Measurements from ENCODE around the gene DNMBP. TPM values are rescaled to one million over a fixed set of nuclear protein-coding genes. Genes with fewer than 3 reads are reported as not detected.
A peak's percentile ranks its signal among the peaks of the same experiment; 100 is the strongest.

The DNMBP gene
- total and polyA plus RNA-seq, 8 donors, result 8.5 to 44.6 (median 34.7) TPM

DNA sequence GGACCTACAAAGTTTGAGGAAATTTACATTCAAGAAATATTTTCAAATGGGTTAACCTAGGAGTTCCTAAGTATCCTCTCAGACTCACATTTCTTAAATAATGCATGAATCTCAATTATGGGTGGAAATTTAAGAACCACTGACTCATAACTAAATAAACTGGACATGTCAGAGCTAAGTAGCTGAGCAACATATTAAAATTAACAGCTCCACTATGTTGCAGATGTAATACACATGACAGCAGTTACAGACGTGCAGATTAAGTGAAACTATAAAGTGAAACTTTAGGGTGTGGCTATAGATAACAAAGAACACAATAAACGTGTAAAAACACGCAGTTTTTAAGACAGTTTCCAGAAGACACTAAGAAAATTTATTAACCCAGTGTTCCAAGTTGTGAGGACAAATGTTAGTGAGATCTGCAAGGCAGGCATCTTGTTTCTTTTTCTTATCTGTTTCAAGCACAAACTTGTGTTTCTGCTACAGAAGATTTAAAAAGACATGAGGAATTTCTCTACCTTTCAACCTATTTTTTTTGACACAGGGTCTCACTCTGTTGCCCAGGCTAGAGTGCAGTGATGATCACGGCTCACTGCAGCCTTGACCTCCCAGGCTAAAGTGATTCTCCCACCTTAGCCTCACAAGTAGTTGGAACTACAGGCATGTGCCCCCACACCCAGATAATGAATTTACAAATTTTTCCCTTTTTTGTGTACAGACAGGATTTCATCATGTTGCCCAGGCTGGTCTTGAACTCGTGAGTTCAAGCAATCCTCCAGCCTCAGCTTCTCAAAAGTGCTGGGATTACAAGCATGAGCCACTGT lies 25.3 kb downstream of the DNMBP start:
- no peaks in the 10 kb centered on the region for H3K27me3 ChIP-seq
- peaks cover 0 to 8% (median 5%) of the 10 kb centered on the region in 4 donors for H3K36me3 ChIP-seq
- intact Hi-C loops (cut with DNase I; ENCODE audit: low total_unique reads), result no loop called here
- no peak overlapping the region for H3K4me3 ChIP-seq
- H3K4me1 ChIP-seq, result peaks cover 6 to 46% (median 24%) of the 10 kb centered on the region in 4 donors
- 41 to 52% (median 43%) methylated on average over 5 of the region's 5 CpGs for WGBS, 5 donors
- TF ChIP-seq POLR2AphosphoS5 (IDR thresholded peaks at IDR 0.05) (no peak), POLR2A (IDR thresholded peaks at IDR 0.05) (no peak), EP300 (IDR thresholded peaks at IDR 0.05) (no peak)
- TF ChIP-seq, protein P1, sequence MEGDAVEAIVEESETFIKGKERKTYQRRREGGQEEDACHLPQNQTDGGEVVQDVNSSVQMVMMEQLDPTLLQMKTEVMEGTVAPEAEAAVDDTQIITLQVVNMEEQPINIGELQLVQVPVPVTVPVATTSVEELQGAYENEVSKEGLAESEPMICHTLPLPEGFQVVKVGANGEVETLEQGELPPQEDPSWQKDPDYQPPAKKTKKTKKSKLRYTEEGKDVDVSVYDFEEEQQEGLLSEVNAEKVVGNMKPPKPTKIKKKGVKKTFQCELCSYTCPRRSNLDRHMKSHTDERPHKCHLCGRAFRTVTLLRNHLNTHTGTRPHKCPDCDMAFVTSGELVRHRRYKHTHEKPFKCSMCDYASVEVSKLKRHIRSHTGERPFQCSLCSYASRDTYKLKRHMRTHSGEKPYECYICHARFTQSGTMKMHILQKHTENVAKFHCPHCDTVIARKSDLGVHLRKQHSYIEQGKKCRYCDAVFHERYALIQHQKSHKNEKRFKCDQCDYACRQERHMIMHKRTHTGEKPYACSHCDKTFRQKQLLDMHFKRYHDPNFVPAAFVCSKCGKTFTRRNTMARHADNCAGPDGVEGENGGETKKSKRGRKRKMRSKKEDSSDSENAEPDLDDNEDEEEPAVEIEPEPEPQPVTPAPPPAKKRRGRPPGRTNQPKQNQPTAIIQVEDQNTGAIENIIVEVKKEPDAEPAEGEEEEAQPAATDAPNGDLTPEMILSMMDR (IDR thresholded peaks at IDR 0.05), result no peak
- peak overlapping the region in 3 of 5 donors; percentile 42 to 78 (median 70) for H3K27ac ChIP-seq
- H3K9me3 ChIP-seq, result no peaks in the 10 kb centered on the region
- DNase-seq, result no peak

DNA sequence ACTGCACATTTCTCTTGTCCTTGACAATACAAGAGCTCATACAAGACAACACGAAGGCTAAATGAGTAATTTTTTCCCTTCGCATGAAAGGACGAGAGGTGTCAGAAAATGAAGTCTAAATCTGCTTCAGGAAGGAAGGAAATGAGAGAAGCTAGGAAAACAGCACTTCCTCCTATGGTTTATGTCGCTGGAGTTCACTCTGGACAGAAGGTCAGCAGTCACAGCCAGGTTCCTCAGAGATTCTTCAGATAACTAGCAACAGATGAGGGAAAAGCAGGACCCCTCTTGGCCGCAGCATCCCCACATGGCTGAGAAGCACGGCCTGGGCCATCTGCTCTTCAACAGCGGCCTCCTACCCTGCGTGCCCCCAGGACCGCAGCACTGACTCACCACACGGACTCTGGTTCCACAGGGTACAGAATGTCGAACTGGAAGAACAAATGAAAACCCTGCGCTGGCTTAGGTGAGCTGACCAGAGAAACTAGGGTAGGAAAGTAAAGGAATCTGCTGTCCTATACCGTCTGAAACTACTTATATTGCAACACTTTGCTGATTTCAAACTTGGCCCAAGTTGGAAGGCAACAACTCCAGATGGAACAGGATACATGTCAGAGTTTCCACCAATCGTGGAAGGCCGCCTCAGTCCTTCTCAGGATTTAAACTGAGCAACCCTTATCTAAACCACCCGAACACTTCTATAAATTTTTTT lies 26.3 kb downstream of the DNMBP start:
- 66 to 77% (median 72%) methylated on average over 15 to 16 of the region's 16 CpGs for WGBS, 5 donors
- Histone ChIP-seq H3K36me3 (no peaks in the 10 kb centered on the region), H3K27ac (peak overlapping the region; percentile 42 to 78 (median 52)), H3K4me1 (peaks cover 6 to 46% (median 25%) of the 10 kb centered on the region in 4 donors), H3K4me3 (no peak overlapping the region), H3K9me3 (no peaks in the 10 kb centered on the region), H3K27me3 (no peaks in the 10 kb centered on the region)
- TF ChIP-seq POLR2AphosphoS5 (IDR thresholded peaks at IDR 0.05) (no peak), EP300 (IDR thresholded peaks at IDR 0.05) (no peak), POLR2A (IDR thresholded peaks at IDR 0.05) (no peak)
- TF ChIP-seq, protein P1 (IDR thresholded peaks at IDR 0.05), result no peak
- DNase-seq, result peak in 1 of 2 donors; percentile 69
- intact Hi-C loops (cut with DNase I; ENCODE audit: low total_unique reads), result no loop called here

DNA sequence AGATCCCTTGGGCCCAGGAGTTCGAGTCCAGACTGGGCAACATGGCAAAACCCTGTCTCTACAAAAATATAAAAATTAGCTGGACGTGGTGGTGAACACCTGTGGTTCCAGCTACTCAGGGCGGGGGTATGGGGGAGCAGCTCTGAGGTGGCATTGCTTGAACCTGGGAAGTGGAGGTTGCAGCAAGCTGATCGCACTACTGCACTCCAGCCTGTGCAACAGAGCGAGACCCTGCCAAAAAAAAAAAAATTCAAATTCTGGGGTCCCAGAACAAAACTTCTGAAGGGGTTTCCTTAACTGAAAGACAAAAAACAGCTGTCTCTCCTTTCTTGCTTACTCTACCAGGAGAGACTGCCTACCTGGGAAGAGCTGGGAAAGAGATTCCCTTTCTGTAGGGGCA lies 27.0 kb downstream of the DNMBP start:
- peak overlapping the region in 4 of 5 donors; percentile 42 to 78 (median 61) for H3K27ac ChIP-seq
- 82 to 95% (median 94%) methylated on average over 5 of the region's 5 CpGs for whole genome bisulfite sequencing, 5 donors

More for the DNA sequence above, 27.0 kb downstream of the DNMBP start:
- Histone ChIP-seq H3K36me3 (no peaks in the 10 kb centered on the region), H3K4me1 (peaks cover 6 to 48% (median 26%) of the 10 kb centered on the region in 4 donors), H3K27me3 (no peaks in the 10 kb centered on the region), H3K9me3 (no peaks in the 10 kb centered on the region), H3K4me3 (no peak overlapping the region)
- intact Hi-C loops (cut with DNase I; ENCODE audit: low total_unique reads), result no loop called here
- TF ChIP-seq POLR2A (IDR thresholded peaks at IDR 0.05) (no peak), POLR2AphosphoS5 (IDR thresholded peaks at IDR 0.05) (no peak), EP300 (IDR thresholded peaks at IDR 0.05) (no peak)
- TF ChIP-seq, protein P1 (IDR thresholded peaks at IDR 0.05), result no peak
- no peak for DNase-seq

Measured in stomach (tissue), 9 donors.